HG03060 (cell line): Measurements from ENCODE around the gene LNPK.
"Not testable (repeated sequence)": the region's sequence is repeated elsewhere in the genome, so short reads cannot be mapped to it uniquely, and the experiment has no call there.

Experiments
- ATAC-seq: cut with Tn5 transposase; IDR thresholded peaks from one replicate; pipeline ENCODE4 v1.9.1; 2021; ENCODE audit warnings: low read depth, moderate number of reproducible peaks; ENCODE audit not compliant: unreplicated experiment

LNPK gene, protein sequence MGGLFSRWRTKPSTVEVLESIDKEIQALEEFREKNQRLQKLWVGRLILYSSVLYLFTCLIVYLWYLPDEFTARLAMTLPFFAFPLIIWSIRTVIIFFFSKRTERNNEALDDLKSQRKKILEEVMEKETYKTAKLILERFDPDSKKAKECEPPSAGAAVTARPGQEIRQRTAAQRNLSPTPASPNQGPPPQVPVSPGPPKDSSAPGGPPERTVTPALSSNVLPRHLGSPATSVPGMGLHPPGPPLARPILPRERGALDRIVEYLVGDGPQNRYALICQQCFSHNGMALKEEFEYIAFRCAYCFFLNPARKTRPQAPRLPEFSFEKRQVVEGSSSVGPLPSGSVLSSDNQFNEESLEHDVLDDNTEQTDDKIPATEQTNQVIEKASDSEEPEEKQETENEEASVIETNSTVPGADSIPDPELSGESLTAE

GRCh38 chr2:176001916-176002687, at the start of gene LNPK:
Gene LNPK (minus strand): TSS chr2:176002267. CDS start chr2:175995584, 6,683 bp downstream.
- peak; percentile 68 for ATAC-seq

GRCh38 chr2:176039375-176039774, 37.3 kb upstream of the LNPK start:
- no peak for ATAC-seq

GRCh38 chr2:176038694-176039093, 36.6 kb upstream of the LNPK start:
- ATAC-seq, result no peak

GRCh38 chr2:176035013-176035691, 33.1 kb upstream of the LNPK start:
- ATAC-seq, result no peak

DNA sequence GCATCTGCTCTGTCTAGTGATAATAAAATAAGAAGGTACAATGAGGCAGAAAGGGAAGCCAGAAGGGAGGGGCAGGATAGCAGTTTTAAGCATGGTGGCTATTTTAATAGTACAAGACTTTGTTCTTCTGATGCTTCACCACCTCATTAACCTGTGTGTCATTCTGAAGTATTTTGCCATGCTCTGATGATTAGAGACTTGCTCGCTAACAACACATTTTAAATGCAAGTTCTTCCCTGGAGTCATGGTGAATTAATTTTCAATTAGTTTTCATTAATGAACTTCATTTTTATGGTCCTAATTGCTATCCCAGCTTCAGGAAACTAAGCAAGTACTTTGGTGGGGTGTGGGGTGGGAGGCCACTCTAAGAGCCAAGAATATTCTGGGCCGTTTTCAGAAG, 25.7 kb upstream of the LNPK start:
- ATAC-seq, result no peak

GRCh38 chr2:176025932-176026331, 23.9 kb upstream of the LNPK start:
- ATAC-seq, result no peak

DNA sequence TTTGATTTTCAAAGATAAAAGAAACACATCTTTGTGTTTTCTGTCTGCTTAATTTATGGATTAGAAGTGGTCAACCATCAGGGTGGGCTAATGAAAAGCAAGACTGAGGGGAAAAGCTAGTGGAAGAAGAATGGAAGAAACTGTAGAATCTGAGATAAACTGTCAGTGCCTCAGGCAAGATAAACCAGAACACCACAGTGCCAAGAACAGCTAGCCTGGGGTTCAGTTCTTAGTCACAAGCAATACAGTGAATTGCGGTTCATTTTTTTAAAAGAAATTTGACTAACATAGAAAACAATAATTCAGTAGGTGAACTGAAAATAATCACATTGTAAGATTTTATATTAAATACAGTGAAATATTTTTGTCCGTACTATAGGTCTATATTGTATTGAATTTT, 22.0 kb upstream of the LNPK start:
- no peak for ATAC-seq

GRCh38 chr2:176022048-176022447, 20.0 kb upstream of the LNPK start:
- ATAC-seq, result no peak

DNA sequence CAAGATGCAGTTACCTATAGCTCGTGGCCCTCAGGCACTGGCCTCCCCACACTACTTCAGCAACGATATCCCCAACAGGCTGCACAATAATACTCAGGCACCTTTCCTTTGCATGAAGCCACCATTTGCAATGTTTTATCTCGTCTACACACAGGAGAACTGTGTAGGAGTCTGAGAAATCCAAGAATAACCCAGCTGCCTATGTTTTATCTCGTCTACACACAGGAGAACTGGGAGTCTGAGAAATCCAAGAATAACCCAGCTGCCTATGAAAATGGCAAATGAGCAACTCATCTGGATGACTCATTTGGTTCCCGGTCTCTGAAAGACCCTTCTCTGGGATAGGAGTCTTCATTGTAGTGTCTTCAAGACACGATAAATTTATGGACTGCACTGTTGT, 18.3 kb upstream of the LNPK start:
- ATAC-seq, result no peak

DNA sequence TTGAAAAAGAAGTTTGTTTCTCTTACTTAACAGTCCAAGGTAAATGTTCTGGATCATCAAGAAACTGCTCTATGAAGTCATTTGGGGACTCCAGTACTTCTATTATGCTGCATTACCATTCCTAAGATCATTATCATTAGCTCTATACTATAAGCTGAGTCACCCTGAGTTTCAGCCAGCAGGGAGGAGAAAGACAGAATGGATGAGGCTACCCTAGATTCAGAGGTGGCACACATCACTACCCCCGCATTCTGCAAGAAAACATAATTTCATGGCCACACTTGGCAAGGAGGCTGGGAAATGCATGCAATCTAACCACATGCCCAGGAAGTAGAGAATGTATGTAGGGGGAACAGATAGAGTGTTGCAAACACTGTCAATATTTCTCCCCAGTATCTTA, 16.6 kb upstream of the LNPK start:
- no peak for ATAC-seq

DNA sequence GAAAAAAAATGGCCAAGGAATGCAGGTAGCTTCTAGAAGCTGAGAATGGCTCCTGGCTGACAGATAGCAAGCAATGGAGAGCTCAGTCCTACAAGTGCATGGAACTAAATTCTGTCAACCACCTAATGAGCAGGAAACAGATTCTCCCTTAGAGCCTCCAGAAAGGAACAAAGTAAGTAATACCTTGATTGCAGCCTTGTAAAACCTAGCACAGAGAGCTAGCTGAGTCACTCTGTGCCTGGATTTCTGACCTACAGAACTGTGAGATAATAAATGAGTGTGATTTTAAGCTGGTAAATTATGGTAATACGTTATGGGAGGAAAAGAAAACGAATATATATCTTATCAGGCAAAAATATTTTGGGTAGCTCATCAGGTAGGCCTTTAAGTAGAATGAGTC, 7.4 kb upstream of the LNPK start:
- no peak for ATAC-seq

DNA sequence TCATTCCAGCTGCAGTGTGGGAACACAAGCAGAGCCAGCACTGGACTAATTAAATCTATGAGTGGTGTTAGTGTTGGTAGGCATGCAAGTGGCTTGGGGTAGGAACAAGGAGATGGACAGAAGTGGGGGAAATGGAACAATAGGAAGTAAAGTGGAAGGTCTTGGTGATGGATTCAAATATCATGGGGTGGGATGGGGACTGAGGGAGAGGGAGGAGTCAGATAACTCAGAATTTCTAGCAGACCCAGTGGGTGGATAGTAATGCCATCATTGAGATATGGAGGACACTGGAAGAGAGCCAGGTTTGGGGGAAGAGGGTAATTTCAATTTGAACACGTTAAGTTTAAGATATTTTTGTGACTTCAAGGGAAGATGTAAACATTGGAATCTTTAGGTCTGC, 2.9 kb upstream of the LNPK start:
- ATAC-seq, result no peak

- ATAC-seq, result no peak
Measured at GRCh38 chr2:176003958-176004357, 1.9 kb upstream of the LNPK start.

DNA sequence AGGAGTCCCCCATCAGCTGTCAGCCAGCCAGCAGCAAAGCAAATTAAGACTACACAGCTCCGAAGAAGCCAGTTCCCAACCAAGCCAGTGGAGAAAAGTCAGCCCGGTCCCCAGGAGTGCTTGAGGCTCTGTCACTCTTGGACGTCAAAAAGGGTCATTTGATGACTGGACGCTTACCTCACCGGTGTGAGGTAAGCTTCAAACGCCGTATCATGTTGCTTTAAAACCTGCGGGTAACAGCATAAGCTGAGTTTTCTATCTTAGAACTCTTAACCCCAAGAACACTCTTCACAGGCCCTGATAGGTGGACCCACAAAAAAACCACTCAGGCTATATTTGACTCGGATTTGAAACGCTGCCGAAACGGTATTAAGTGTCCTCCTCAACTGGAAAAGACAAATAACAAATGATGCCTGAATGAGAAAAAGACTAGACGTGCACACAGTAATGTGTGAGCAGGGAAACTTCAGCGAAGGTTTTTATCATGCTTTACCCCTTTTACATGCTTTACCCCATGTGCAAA, 682 bp upstream of the LNPK start:
- no peak for ATAC-seq

DNA sequence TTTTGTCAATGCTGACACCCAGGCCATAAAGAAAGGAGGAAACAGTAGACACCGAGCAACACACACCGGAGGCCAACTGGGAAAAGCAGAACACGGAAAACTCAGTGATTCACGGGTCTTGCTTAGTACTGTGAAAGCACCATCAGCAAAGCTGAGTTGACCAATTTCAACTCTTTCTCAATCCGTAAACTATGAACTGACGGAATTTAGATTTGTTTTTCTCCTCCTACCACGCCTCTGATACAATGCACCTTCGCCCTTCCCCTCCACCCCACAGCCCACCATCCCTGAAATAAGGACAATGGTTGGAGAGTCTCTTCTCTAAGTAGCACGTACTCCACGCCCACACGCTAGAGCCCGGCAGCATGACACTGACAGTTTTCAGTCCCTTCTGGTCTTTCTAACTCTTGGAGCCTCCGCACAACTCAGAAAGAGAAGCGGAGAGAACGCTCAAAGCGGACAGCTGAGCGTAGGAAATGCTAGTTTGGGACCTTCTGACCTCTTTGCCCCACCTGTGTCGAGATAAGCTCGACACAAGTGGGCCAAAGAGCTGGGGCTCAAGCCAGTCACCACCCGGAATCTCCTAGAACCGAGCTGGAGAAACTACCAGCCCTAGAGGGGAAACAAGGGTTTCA, 669 bp downstream of the LNPK start:
- ATAC-seq, result peak; percentile 27

DNA sequence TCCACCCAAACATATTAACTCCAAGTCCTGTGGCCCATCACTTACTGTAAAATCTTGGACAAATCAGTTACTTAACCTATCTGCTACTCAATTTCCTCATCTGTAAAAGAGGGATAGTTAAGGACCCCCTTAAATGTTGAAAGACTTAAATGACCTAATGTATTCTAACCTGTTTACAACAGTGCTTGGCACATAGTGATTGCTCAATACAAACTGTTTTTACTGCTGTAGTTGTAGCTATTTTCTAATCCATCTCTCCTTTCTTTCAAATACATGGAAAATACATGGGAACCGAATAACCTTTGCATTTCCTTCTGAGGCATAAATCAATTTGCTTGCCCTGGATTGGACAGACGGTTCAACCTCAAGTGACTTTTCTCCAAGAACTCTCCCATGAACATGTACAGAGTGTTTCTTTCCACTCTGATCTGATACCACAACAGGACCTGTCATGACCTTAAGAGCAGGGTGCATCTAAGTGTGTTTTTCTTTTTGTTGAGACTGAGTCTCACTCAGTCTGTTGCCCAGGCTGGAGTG, 2.7 kb downstream of the LNPK start:
- no peak for ATAC-seq

DNA sequence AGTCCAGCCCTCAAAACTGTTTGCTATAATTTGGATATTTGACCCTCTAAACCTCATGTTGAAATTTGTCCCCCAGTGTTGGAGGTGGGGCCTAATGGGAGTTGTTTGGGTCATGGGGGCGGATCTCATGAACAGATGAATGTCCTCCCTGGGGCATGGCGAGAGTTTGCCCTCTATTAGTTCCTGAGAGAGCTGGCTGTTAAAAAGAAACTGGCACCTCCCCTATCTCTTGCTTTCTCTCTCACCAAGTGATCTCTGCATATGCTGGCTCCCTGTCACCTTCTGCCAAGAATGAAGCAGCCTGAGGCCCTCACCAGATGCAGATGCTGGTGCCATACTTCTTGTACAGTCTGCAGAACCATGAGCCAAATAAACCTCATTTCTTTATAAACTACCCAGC, 12.0 kb downstream of the LNPK start:
- no peak for ATAC-seq

- not testable (repeated sequence) for ATAC-seq
Measured at GRCh38 chr2:175987126-175987525, 14.9 kb downstream of the LNPK start.

- ATAC-seq, result no peak
Measured at GRCh38 chr2:175984846-175985245, 17.2 kb downstream of the LNPK start.

- ATAC-seq, result no peak
Measured at GRCh38 chr2:175981551-175981950, 20.5 kb downstream of the LNPK start.
